Forelimb muscle (tissue), 1 donor: ENCODE results near the gene OBP2A. TPM values are rescaled to one million over a fixed set of nuclear protein-coding genes. Genes with fewer than 3 reads are reported as not detected.

Source experiments
- polyA plus RNA-seq: library from polyadenylated mRNA; unstranded; fragments of 120-200 nt; gene quantifications from one replicate; pipeline ENCODE4 v1.2.1, GENCODE V29; 2013; ENCODE audit not compliant: insufficient read length

OBP2A gene
- polyA plus RNA-seq, 1 donor: not detected

Other genes with a start within 250 kb of the OBP2A start
- 10.9 TPM for gene PPP1R26, start 66.3 kb upstream of the OBP2A start, polyA plus RNA-seq
- 32.5 TPM for gene MRPS2, start 45.4 kb upstream of the OBP2A start, polyA plus RNA-seq
- not detected for gene LCN1, start 24.7 kb upstream of the OBP2A start, polyA plus RNA-seq
- not detected for gene PAEP, start 15.6 kb downstream of the OBP2A start, polyA plus RNA-seq
- gene GLT6D1, start 93.4 kb downstream of the OBP2A start, polyA plus RNA-seq: not detected
- gene LCN9, start 117.2 kb downstream of the OBP2A start, polyA plus RNA-seq: not detected
- not detected for gene SOHLH1, start 153.4 kb downstream of the OBP2A start, polyA plus RNA-seq
- 11.0 TPM for gene KCNT1, start 156.1 kb downstream of the OBP2A start, polyA plus RNA-seq